ENCODE measurements around the gene DENND1B.

GRCh38 chr1:197688233-197688632 lies 87.0 kb downstream of the DENND1B start:
- no peak for TF ChIP-seq TAF1 (IDR thresholded peaks at IDR 0.05; ENCODE audit: low read depth)
- TF ChIP-seq EZH2 (IDR thresholded peaks at IDR 0.05; ENCODE audit: borderline replicate concordance, insufficient read depth, low read length, poor library complexity, severe bottlenecking) = no peak
- TF ChIP-seq CTCF (IDR thresholded peaks at IDR 0.05; ENCODE audit: poor library complexity, severe bottlenecking) = no peak

Measured in neural cell (in vitro differentiated cells).